GM18499 (cell line): ENCODE results near the gene HM13.
"Not testable (repeated sequence)": the region's sequence is repeated elsewhere in the genome, so short reads cannot be mapped to it uniquely, and the experiment has no call there.

Experiments used
- ATAC-seq: cut with Tn5 transposase; IDR thresholded peaks from one replicate; pipeline ENCODE4 v1.9.1; 2021; ENCODE audit warnings: moderate number of reproducible peaks; ENCODE audit not compliant: insufficient read depth, unreplicated experiment

HM13 gene

GRCh38 chr20:31542201-31542842, 28.1 kb downstream of the HM13 start:
- ATAC-seq: no peak

GRCh38 chr20:31542963-31543362, 28.7 kb downstream of the HM13 start:
- no peak for ATAC-seq

- ATAC-seq: no peak
These were observed 29.8 kb downstream of the HM13 start for GRCh38 chr20:31543966-31544598.

GRCh38 chr20:31544600-31544999, 30.4 kb downstream of the HM13 start:
- no peak for ATAC-seq

- ATAC-seq: not testable (repeated sequence)
These were observed 31.4 kb downstream of the HM13 start for GRCh38 chr20:31545621-31546040.

GRCh38 chr20:31547017-31547675, 32.9 kb downstream of the HM13 start:
- ATAC-seq: no peak

DNA sequence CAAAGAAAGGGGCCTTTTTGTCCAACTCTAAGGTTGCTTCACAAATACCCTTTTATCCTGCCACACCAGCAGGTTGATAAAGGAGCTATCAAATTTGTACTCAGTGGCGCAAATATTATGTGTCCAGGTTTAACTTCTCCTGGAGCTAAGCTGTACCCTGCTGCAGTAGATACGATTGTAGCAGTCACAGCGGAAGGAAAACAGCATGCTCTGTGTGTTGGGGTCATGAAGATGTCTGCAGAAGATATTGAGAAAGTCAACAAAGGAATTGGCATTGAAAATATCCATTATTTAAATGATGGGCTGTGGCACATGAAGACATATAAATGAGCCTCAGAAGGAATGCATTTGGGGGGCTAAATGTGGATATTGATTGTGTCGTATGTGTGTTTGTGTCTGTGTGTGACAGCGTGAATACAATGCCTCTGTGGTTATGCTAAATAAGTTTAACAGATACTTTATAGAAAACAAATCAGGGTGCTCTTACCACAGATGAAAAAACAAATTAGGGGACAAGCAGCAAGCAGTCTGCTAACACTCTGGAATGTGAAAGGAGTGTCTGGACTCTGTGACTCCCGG, 33.6 kb downstream of the HM13 start:
- ATAC-seq: no peak

DNA sequence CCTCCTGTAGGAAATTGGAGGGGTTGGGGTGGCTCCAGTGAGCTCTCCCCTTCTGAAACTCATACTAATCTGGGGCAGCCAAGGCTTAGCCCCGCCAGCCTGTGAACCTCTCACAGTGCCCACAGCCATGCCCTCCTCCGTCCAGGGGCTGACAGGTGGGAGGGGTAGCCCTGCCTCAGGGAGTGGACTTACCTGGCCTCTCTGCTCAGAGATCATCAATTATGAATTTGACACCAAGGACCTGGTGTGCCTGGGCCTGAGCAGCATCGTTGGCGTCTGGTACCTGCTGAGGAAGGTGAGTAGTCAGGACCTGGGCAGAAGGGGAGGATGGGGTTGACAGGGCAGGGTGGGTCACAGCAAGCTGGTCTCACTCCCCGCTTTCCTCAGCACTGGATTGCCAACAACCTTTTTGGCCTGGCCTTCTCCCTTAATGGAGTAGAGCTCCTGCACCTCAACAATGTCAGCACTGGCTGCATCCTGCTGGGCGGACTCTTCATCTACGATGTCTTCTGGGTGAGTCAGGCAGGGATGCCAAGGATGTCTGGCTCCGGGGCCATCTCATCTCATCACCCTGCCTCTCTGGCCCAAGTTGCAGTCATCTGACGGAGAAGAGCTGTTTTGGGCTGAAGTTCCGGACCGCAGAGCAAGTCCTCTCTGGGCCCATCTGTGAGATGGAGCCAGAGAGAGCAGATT, 34.7 kb downstream of the HM13 start:
- ATAC-seq: no peak

DNA sequence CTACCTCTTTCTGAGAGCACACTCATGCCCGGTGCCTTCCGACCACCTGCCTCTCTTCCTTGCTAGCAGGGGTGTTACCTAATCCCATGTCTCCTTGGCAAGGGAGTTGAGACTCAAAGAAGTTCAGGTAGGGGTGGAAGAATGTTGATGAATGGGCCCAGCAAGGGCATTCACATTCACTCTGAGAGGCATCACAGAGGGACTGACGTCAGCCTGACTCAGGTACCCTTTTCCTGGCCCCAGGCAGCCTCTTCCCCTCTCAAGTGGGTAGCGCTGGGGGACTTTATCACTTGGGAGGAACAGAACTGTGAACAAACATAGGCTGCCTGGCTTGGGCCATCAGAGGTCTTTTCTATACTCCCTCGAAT, 35.3 kb downstream of the HM13 start:
- ATAC-seq: no peak

DNA sequence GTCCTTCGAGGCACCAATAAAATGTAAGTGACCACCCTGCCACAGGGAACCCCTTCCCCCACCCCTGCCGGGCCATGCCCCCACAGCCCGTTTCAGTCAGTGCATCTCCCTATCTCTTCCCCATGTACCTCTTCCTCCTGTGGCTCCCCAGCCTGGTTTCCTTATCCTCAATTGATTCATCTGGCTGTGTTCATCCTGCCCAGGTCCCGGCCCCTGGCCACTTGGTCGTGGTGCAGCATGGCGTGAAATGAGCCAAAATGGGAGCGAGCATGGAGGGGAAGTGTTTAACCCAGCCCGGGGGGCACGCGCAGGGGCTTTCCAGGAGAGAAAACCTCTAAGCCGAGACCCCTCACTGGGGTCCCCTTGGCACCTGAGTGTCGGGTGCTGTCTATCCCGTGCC, 35.9 kb downstream of the HM13 start:
- ATAC-seq: no peak

- no peak for ATAC-seq
These were observed 37.2 kb downstream of the HM13 start for GRCh38 chr20:31551163-31552081.

- ATAC-seq: no peak
These were observed 41.0 kb downstream of the HM13 start for GRCh38 chr20:31555203-31555775.

GRCh38 chr20:31559704-31560093, 45.5 kb downstream of the HM13 start:
- no peak for ATAC-seq

DNA sequence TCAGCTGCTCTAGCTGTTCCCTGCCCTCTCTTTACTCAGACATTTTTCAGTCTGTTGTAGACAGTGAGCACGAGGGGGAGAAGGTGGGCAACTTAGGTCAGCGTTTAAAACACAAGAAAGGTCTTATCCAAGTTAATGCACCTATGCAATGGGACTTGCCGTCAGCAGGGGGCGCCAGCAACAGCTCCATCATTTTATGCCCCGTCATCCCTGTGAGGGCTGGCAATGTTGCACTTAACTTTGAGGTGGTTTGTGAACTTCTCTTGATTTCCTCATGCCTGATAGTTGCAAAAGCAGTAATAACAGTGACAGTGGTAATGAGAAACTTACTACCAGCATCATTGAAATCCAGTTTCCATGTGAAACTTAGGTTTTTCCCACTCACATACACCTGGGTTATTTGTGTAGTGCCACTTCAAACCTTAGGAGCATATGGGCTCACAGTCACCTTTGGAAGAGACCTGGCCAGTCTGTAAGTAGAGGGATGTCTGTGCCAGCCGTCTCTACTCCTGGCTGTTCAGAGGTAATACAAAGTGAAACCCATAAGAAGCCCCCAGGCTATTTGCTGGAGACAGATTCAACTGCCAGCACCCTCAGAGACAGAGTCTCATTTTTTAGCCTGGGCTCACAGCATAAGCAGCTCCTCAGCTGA, 46.0 kb downstream of the HM13 start:
- ATAC-seq: no peak

- ATAC-seq: no peak
These were observed 46.7 kb downstream of the HM13 start for GRCh38 chr20:31560746-31561598.

DNA sequence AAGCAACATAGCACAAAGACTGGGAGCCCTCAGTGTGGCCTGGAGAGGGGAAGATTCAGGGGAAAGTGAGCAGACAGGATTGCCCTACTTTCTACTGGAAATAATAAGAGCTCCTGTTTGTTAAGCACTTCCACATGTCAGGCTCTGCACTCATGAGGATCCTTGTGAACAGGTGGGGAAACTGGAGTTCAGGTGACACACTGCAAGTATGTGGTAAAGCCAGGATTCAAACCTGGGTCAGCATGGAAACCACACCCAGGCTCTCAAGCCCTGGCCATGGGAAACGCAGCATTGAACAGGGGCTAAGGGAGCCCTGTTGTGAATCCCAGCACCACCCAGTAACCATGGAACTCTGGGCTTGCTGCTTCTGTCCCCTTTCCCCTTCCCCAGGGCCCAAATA, 48.0 kb downstream of the HM13 start:
- no peak for ATAC-seq

DNA sequence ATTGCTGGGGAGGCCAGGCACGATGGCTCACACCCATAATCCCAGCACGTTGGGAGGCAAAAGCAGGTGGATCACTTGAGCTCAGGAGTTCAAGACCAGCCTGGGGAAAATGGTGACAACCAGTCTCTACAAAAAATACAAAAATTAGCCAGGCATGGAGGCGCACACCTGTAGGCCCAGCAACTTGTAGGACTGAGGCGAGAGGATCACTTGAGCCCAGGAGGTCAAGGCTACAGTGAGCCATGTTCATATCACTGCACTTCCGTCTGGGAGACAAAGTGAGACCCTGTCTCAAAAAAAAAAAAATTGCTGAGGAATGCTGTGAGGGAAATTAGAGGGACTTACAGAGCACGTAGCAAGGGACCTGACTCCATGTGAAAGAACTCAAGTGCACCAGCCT, 50.0 kb downstream of the HM13 start:
- ATAC-seq: no peak

- no peak for ATAC-seq
These were observed 51.6 kb downstream of the HM13 start for GRCh38 chr20:31565699-31566318.
